ENCODE measurements around the gene TAF11L11.
"Not testable (repeated sequence)": the region's sequence is repeated elsewhere in the genome, so short reads cannot be mapped to it uniquely, and the experiment has no call there.

The TAF11L11 gene

GRCh38 chr5:17603880-17604279, at the start of gene TAF11L11:
TAF11L11 (plus strand) TSS chr5:17604183.
- not testable (repeated sequence) for DNase-seq (ENCODE audit: low spot score)
- FAIRE-seq = peak; percentile 40

GRCh38 chr5:17585658-17586057, 18.3 kb upstream of the TAF11L11 start, which contains the start of gene TAF11L7:
TAF11L7 (minus strand) TSS chr5:17585758.
- not testable (repeated sequence) for FAIRE-seq; DNase-seq (ENCODE audit: low spot score)

GRCh38 chr5:17590860-17591259, 13.1 kb upstream of the TAF11L11 start, which contains the start of gene TAF11L8:
TAF11L8 (minus strand) TSS chr5:17590960.
- not testable (repeated sequence) for FAIRE-seq; DNase-seq (ENCODE audit: low spot score)

- not testable (repeated sequence) for DNase-seq (ENCODE audit: low spot score); FAIRE-seq
These were observed 9.7 kb upstream of the TAF11L11 start, which contains the start of gene TAF11L9 for GRCh38 chr5:17594255-17594654. TAF11L9 (minus strand) TSS chr5:17594394.

GRCh38 chr5:17597728-17598127, 6.3 kb upstream of the TAF11L11 start, which contains the start of gene TAF11L10:
TAF11L10 (minus strand) TSS chr5:17597828.
- FAIRE-seq; DNase-seq (ENCODE audit: low spot score): not testable (repeated sequence)

- DNase-seq (ENCODE audit: low spot score) (no peak), FAIRE-seq (peak; percentile 9)
These were observed 968 bp downstream of the TAF11L11 start for GRCh38 chr5:17604951-17605350.

- FAIRE-seq; DNase-seq (ENCODE audit: low spot score): not testable (repeated sequence)
These were observed 3.5 kb downstream of the TAF11L11 start for GRCh38 chr5:17607461-17607860.

- not testable (repeated sequence) for FAIRE-seq; DNase-seq (ENCODE audit: low spot score)
These were observed 6.1 kb downstream of the TAF11L11 start, which contains the start of gene TAF11L12 for GRCh38 chr5:17610092-17610491. TAF11L12 (plus strand) TSS chr5:17610392.

- FAIRE-seq (no peak), DNase-seq (ENCODE audit: low spot score) (no peak)
These were observed 11.1 kb downstream of the TAF11L11 start for GRCh38 chr5:17614872-17615605.

GRCh38 chr5:17619354-17619753, 15.4 kb downstream of the TAF11L11 start:
- no peak for FAIRE-seq

GRCh38 chr5:17620627-17621026, 16.6 kb downstream of the TAF11L11 start:
- FAIRE-seq (no peak), DNase-seq (ENCODE audit: low spot score) (no peak)

More at GRCh38 chr5:17619354-17619753, 15.4 kb downstream of the TAF11L11 start:
- peak; percentile 78 for DNase-seq (ENCODE audit: low spot score)

GRCh38 chr5:17625686-17626085, 21.7 kb downstream of the TAF11L11 start:
- DNase-seq (ENCODE audit: low spot score) = no peak
- no peak for FAIRE-seq

- FAIRE-seq; DNase-seq (ENCODE audit: low spot score): not testable (repeated sequence)
These were observed 27.8 kb downstream of the TAF11L11 start, which contains the start of gene TAF11L13 for GRCh38 chr5:17631788-17632187. TAF11L13 (plus strand) TSS chr5:17632088.

- DNase-seq (ENCODE audit: low spot score) (no peak), FAIRE-seq (no peak)
These were observed 30.2 kb downstream of the TAF11L11 start, which contains the start of gene TAF11L14 for GRCh38 chr5:17634160-17634559. TAF11L14 (plus strand) TSS chr5:17634460.

- DNase-seq (ENCODE audit: low spot score); FAIRE-seq: not testable (repeated sequence)
These were observed 45.2 kb downstream of the TAF11L11 start for GRCh38 chr5:17649232-17649631.

GRCh38 chr5:17655201-17655759, 51.3 kb downstream of the TAF11L11 start:
- FAIRE-seq; DNase-seq (ENCODE audit: low spot score): not testable (repeated sequence)
